Measurements from ENCODE around the gene MITF.

The MITF gene

GRCh38 chr3:69753179-69753775 is 14.0 kb downstream of the MITF start:
- DNase-seq (ENCODE audit: extremely low read depth in 1 of 2, low read depth in 1 of 2): no peak

GRCh38 chr3:69755795-69756194 is 16.5 kb downstream of the MITF start:
- no peak for DNase-seq (ENCODE audit: extremely low read depth in 1 of 2, low read depth in 1 of 2)

GRCh38 chr3:69761896-69762767 is 22.9 kb downstream of the MITF start:
- DNase-seq (ENCODE audit: extremely low read depth in 1 of 2, low read depth in 1 of 2): no peak

- no peak for DNase-seq (ENCODE audit: extremely low read depth in 1 of 2, low read depth in 1 of 2)
These were observed 23.5 kb downstream of the MITF start for GRCh38 chr3:69762768-69763229.

GRCh38 chr3:69763458-69763857 is 24.2 kb downstream of the MITF start:
- no peak for DNase-seq (ENCODE audit: extremely low read depth in 1 of 2, low read depth in 1 of 2)

- no peak for DNase-seq (ENCODE audit: extremely low read depth in 1 of 2, low read depth in 1 of 2)
These were observed 25.0 kb downstream of the MITF start for GRCh38 chr3:69764121-69764741.

DNA sequence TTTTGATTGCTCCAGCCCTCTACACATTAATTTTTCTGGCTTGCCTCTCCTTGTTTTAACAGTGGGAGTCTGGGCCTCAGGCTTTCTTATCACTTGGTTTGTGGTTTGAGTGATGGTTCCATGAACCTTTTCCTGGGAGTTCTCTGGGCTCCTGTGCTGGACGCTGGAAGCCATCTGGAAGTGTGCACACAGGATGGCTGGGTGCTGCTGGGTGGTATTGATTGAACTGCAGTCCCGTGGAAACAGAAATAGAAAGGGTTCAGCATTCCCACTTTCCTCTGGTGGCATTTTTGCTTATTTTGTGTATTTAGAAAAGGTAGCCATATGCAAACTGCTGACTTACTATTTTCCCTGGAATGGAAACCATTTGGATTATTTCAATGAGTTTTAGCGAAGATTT is 25.6 kb downstream of the MITF start:
- DNase-seq (ENCODE audit: extremely low read depth in 1 of 2, low read depth in 1 of 2): no peak

DNA sequence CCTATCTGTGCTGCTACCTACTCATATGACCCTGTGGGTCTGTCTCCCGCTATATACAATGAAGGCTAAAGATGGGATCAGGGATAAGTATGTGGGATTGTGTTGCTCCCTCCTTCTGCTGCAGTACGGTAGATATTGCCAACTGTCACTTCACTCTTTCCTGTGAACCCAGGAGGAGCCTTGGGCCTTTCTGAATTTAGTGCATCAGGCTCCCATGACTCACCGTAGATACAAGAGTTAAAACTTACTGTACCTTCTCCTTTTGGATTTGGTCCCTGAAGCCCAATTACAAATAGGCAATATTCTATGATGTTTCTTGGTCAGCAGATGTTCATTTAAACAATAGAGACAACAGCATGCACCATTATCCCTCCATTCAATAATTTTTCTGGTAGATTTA is 27.4 kb downstream of the MITF start:
- DNase-seq (ENCODE audit: extremely low read depth in 1 of 2, low read depth in 1 of 2): no peak

GRCh38 chr3:69767571-69767970 is 28.3 kb downstream of the MITF start:
- DNase-seq (ENCODE audit: extremely low read depth in 1 of 2, low read depth in 1 of 2): no peak

DNA sequence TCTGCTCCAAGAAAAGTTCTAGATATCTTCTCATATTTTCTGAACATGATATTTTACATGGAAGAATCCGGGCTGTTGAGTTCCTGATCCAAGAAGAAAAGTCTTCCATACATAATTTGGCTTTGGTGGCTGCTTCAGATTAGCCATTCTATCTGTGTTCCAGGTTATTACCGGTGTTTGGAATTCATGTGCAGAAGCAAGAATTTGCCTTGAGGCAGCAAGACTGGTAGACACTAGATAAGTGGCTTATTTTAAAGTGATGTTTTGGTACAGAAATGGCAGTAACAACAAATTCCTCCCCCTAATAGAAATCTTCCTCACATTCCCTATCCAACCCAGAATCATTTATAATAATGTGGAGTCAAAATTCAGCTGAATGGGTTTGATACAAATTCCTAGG is 29.2 kb downstream of the MITF start:
- DNase-seq (ENCODE audit: extremely low read depth in 1 of 2, low read depth in 1 of 2): no peak

- DNase-seq (ENCODE audit: extremely low read depth in 1 of 2, low read depth in 1 of 2): no peak
These were observed 31.0 kb downstream of the MITF start for GRCh38 chr3:69770219-69770618.

DNA sequence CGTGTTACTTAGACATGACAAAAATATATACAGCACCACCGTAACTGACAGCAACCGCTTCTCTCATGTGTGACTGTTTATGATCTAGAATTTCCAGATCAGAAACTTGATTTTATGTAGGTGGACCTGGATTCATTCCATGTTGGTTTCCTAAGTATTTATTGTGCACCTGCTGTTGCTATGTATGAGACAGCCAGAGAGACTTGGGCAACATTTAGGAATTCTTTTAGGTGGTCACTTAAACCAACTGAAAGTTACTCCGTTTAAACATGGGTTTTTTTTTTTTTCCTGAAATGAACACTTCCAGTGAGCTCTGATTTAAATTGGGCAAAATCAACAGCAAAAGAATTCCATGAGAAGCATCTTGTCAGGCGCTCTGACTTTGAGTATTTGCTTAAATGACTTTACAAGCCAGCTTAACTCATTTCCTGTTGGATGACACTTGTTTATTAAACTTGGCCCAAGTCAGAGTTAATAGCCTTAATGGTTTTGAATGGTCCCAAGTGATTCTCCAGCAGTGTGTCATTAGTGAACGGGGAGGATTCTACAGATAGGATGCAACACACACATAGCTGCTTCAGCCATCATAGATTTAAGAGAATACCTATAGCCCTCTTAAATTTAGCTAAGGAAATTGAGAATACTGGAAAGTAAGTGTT is 31.8 kb downstream of the MITF start:
- DNase-seq (ENCODE audit: extremely low read depth in 1 of 2, low read depth in 1 of 2): no peak

DNA sequence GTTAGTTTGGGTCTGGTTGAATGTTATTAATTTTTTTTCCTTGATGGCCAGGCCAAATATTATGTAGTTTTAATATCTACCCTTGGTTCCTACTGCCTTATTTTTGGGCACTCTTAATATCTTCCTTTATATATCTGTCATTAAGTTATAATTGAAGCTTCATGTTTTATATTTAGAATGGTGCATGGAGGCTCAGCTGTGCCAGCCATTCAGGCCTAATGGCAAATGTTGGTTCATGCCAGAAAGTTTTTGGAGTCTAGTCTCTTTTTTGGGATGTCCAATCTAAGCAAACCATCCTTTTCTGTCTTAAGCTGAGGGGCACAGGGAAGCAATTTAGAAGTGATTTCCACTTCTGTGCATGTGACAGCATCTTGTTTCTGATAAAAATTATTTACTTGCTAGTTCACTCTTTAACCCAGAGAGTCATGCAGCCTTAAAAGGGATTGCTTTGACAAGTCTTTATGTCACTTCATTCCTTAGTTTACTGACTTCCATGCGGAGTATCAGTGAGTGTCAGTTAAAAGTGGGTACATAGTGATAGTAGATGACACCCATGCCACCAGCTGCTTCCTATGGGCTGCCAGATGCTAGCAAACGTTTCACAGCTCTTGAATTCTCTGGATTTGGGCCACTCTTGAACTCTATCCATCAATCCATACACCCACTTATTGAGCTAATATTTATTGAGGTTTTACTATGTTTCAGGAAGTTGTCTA is 33.0 kb downstream of the MITF start:
- no peak for DNase-seq (ENCODE audit: extremely low read depth in 1 of 2, low read depth in 1 of 2)

DNA sequence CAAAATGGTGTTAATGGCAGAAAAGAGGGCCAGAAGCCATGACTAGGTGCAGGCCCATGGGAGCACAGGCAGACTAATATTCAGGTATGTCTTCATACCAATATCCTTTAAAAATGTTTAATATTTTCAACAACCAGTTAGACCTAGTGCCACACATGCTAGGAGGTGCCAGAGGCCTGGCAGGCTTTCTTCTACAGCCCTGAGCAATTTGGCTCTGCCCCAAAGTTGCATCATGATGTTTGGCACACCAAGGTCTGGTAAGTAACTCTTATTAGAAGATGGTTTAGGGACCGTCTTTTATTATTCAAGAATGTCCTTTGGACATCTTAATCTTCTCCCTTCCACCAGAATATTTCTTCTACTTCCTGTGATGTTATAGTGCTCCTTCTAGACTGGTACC is 34.8 kb downstream of the MITF start:
- no peak for DNase-seq (ENCODE audit: extremely low read depth in 1 of 2, low read depth in 1 of 2)

DNA sequence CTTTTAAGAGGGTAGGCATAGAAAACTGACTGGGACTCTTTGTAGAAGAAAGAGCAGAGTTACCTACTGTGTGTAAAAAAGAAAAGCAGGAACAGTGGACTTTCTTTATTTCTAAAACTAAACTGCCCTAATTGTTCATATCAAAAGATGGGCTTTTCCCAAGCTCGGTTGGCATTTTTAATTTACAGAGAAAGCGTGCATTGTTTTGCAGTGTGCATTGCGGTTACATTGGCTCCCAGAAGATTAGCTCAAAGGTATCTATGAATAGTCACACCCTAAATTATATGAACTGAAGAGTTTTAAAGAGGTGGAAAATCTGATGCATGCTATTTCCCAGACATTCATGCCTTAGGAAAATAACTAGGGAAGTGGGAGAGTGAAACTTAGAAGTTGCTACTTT is 36.5 kb downstream of the MITF start:
- no peak for DNase-seq (ENCODE audit: extremely low read depth in 1 of 2, low read depth in 1 of 2)

DNA sequence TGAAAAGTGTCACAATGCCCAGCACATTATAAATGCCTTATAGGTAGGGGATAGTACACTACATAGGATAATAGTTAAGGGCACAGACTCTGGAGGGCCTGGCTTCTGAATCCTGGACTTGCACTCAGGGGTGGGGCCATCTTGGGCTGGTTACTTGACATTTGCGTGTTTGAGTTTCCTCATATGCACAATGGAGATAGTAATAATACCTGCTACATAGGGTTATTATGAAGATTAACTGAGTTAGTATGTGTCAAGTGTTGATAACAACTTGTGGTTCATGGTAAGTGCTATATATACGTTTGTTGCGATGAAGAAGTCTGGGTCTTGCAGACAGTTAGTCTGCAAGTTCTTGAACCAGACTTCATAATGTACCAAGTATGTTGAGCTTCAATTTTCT is 37.0 kb downstream of the MITF start:
- DNase-seq (ENCODE audit: extremely low read depth in 1 of 2, low read depth in 1 of 2): no peak

DNA sequence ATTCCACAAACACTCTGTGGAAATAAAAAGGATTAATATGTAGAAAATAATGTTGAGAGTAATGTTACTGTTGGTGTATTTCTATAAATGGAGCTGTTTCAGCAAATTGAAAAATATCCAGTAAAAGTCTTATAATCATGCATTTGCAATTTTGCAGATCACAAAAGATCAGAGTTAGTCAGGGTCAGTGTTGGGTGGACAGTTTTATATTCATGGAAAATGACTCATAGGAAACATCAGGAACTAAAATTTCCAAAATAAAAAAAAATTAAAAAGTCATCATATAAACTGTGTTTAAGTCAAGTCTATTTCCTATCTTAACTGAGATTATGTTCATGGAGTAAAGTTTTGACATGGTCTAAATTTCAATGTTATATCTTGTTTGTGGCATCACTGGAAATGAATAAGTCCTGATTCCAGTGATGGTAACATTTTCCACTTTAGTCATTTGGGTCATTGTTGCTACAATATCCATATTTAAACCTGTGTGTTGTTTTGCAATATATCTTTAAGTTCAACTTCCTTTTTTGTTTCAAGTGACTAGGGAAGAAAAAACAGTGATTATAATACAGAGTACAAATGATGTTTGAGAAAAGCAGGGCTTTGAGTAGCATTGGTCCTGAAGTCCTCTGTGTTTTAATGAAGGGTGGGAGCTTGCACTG is 37.8 kb downstream of the MITF start:
- no peak for DNase-seq (ENCODE audit: extremely low read depth in 1 of 2, low read depth in 1 of 2)

GRCh38 chr3:69777582-69777967 is 38.3 kb downstream of the MITF start:
- no peak for DNase-seq (ENCODE audit: extremely low read depth in 1 of 2, low read depth in 1 of 2)

- DNase-seq (ENCODE audit: extremely low read depth in 1 of 2, low read depth in 1 of 2): no peak
These were observed 42.3 kb downstream of the MITF start for GRCh38 chr3:69781593-69781992.

- DNase-seq (ENCODE audit: extremely low read depth in 1 of 2, low read depth in 1 of 2): no peak
These were observed 45.8 kb downstream of the MITF start for GRCh38 chr3:69784954-69785514.
